IMR-90 (cell line): Measurements from ENCODE around the gene PDE11A. TPM values are rescaled to one million over a fixed set of nuclear protein-coding genes. Genes with fewer than 3 reads are reported as not detected.

ENCODE experiments used
- ATAC-seq: fragments of 200-7000 bp; cut with Tn5 transposase; 2 replicates; pipeline ENCODE4 v1.9.1; 2020; ENCODE audit warnings: low read depth, mild to moderate bottlenecking, moderate library complexity
- BruUV-seq: library from RNA; stranded (reverse); fragments of 400-500 nt; replicated peaks from 2 replicates; lab custom pipeline; 2021; lab: Mats Ljungman, UMichigan
- CTCF ChIA-PET: fragments of 300-600 bp; formaldehyde crosslinking; extraction: SDS; loops from one replicate; lab custom pipeline; 2021; ENCODE audit warnings: antibody characterized with exemption; lab: Yijun Ruan, JAX
- POLR2A ChIA-PET: fragments of 300-600 bp; sonication (Branson Sonifier 250); formaldehyde crosslinking; loops from one replicate; lab custom pipeline; 2022; ENCODE audit warnings: antibody characterized with exemption; ENCODE audit not compliant: unreplicated experiment; lab: Charles Lee
- DNase-seq: peaks from one replicate; pipeline ENCODE4 v3.0.0; 2013
- H2AFZ ChIP-seq: replicated peaks from 2 replicates; pipeline ENCODE3; 2013; ENCODE audit warnings: low read length, mild to moderate bottlenecking; ENCODE audit not compliant: poor library complexity
- H2AK5ac ChIP-seq: 2 replicates; pipeline ENCODE4 v1.6.1; 2013; ENCODE audit warnings: low read depth, low read length, inconsistent platforms
- H2AK9ac ChIP-seq: replicated peaks from 2 replicates; pipeline ENCODE3; 2013; ENCODE audit warnings: mild to moderate bottlenecking, low read depth, low read length, moderate library complexity; ENCODE audit not compliant: poor library complexity
- H2BK120ac ChIP-seq: 2 replicates; pipeline ENCODE4 v1.6.1; 2013; ENCODE audit warnings: low read depth, low read length, inconsistent platforms
- H2BK15ac ChIP-seq: 3 replicates; pipeline ENCODE4 v1.6.1; 2013; ENCODE audit warnings: low read depth, low read length, inconsistent platforms
- H2BK20ac ChIP-seq: 2 replicates; pipeline ENCODE4 v1.6.1; 2013; ENCODE audit warnings: low read depth, mild to moderate bottlenecking, inconsistent platforms, low read length, moderate library complexity
- H2BK5ac ChIP-seq: 2 replicates; pipeline ENCODE4 v1.6.1; 2013; ENCODE audit warnings: mild to moderate bottlenecking, low read depth, low read length, inconsistent platforms; ENCODE audit not compliant: poor library complexity, severe bottlenecking
- H3K14ac ChIP-seq: replicated peaks from 2 replicates; pipeline ENCODE4 v1.6.1; 2013; ENCODE audit warnings: low read depth, low read length, inconsistent platforms
- H3K18ac ChIP-seq: 2 replicates; pipeline ENCODE4 v1.6.1; 2013; ENCODE audit warnings: low read depth, low read length, control low read depth
- H3K23ac ChIP-seq: 2 replicates; pipeline ENCODE4 v1.6.1; 2013; ENCODE audit warnings: low read depth, low read length, inconsistent platforms
- H3K27ac ChIP-seq: 2 replicates; pipeline ENCODE4 v1.5.1; 2013; ENCODE audit warnings: mild to moderate bottlenecking, control low read depth, low read length; ENCODE audit not compliant: insufficient read depth
- H3K27me3 ChIP-seq: 2 replicates; pipeline ENCODE4 v1.6.1; 2013; ENCODE audit warnings: low read length; ENCODE audit not compliant: control insufficient read depth, insufficient read depth
- H3K36me3 ChIP-seq: 2 replicates; pipeline ENCODE4 v1.6.1; 2013; ENCODE audit warnings: low read length, mixed read lengths; ENCODE audit not compliant: control insufficient read depth, insufficient read depth
- H3K4ac ChIP-seq: 2 replicates; pipeline ENCODE4 v1.6.1; 2013; ENCODE audit warnings: low read depth, low read length, inconsistent platforms
- H3K4me1 ChIP-seq: 2 replicates; pipeline ENCODE4 v1.6.1; 2013; ENCODE audit warnings: low read length, mixed read lengths; ENCODE audit not compliant: control insufficient read depth, insufficient read depth
- H3K4me2 ChIP-seq: 2 replicates; pipeline ENCODE4 v1.6.1; 2013; ENCODE audit warnings: low read depth, mild to moderate bottlenecking, control low read depth, low read length, moderate library complexity
- H3K4me3 ChIP-seq: 2 replicates; pipeline ENCODE4 v1.5.1; 2013; ENCODE audit warnings: low read depth, mild to moderate bottlenecking, control low read depth, low read length, moderate library complexity; ENCODE audit not compliant: insufficient read depth
- H3K56ac ChIP-seq: 2 replicates; pipeline ENCODE4 v1.6.1; 2013; ENCODE audit warnings: low read length, inconsistent platforms; ENCODE audit not compliant: insufficient read depth; ENCODE audit errors: extremely low read depth
- H3K79me1 ChIP-seq, 2 experiments: 2 replicates each; pipeline ENCODE4 v1.6.1; 2013; ENCODE audit warnings: low read length in 2 of 2, inconsistent platforms in 1 of 2, low read depth in 1 of 2
- H3K9ac ChIP-seq: 2 replicates; pipeline ENCODE4 v1.6.1; 2013; ENCODE audit warnings: low read depth, low read length, control low read depth
- H3K9me1 ChIP-seq: 2 replicates; pipeline ENCODE4 v1.6.1; 2013; ENCODE audit warnings: low read length, inconsistent platforms; ENCODE audit not compliant: insufficient read depth
- H3K9me3 ChIP-seq: 2 replicates; pipeline ENCODE4 v1.6.1; 2013; ENCODE audit warnings: low read length; ENCODE audit not compliant: control insufficient read depth, insufficient read depth
- H4K20me1 ChIP-seq: 2 replicates; pipeline ENCODE4 v1.6.1; 2013; ENCODE audit warnings: low read length, inconsistent platforms; ENCODE audit not compliant: insufficient read depth
- H4K5ac ChIP-seq: 2 replicates; pipeline ENCODE4 v1.6.1; 2013; ENCODE audit warnings: mild to moderate bottlenecking, low read depth, low read length, control low read depth
- H4K8ac ChIP-seq, 2 experiments: 2 replicates each; pipeline ENCODE4 v1.6.1; 2013; ENCODE audit warnings: low read depth in 2 of 2, low read length in 2 of 2, control low read depth in 1 of 2, inconsistent platforms in 1 of 2
- H4K91ac ChIP-seq: 2 replicates; pipeline ENCODE4 v1.6.1; 2013; ENCODE audit warnings: low read depth, low read length, inconsistent platforms; ENCODE audit not compliant: insufficient read depth
- BHLHE40 ChIP-seq: fragments of 150-350 bp; IDR thresholded peaks from 2 replicates; pipeline ENCODE4 v1.6.1; 2016; ENCODE audit warnings: mild to moderate bottlenecking, low read depth, low read length
- WGBS, 2 experiments: methylation state at CpG; one replicate each; pipeline versions ENCODE4 v1.1.5 to v1.1.7; 2013; ENCODE audit warnings: missing lambda C conversion rate in 2 of 2; ENCODE audit not compliant: insufficient read length in 1 of 2; ENCODE audit errors: extremely low coverage in 2 of 2; 5-methylcytosine and 5-hydroxymethylcytosine counted together
- dilution Hi-C: fragments of 300-500 bp; cut with HindIII; formaldehyde crosslinking; loops from one replicate; pipeline ENCODE4 v1.14.3; 2018; ENCODE audit warnings: low sequenced_read_pairs; ENCODE audit not compliant: unreplicated experiment
- in situ Hi-C: fragments of 300-500 bp; cut with MboI; formaldehyde crosslinking; loops from 3 replicates; pipeline ENCODE4 v1.14.3; 2019; ENCODE audit warnings: low sequenced_read_pairs, inconsistent platforms, mixed read lengths
- intact Hi-C: fragments of 100-400 bp; cut with micrococcal nuclease; formaldehyde crosslinking; loops from 2 replicates; pipeline ENCODE4 v1.10.0; 2022
- polyA plus RNA-seq, 3 experiments: library from polyadenylated mRNA; depleted of rRNA; stranded (reverse); fragments of >200 nt; gene quantifications; 2 replicates each; pipeline ENCODE4 v1.2.3, GENCODE V29; 2012; ENCODE audit warnings: low replicate concordance in 1 of 3
- total RNA-seq: library from RNA; depleted of rRNA; stranded (reverse); fragments of >200 nt; gene quantifications from 2 replicates; pipeline ENCODE4 v1.2.3, GENCODE V29; 2012

PDE11A gene
- total and polyA plus RNA-seq, 2 of the 4 experiments (the other 2 are of a cell fraction), result 0.21 to 0.72 TPM

DNA sequence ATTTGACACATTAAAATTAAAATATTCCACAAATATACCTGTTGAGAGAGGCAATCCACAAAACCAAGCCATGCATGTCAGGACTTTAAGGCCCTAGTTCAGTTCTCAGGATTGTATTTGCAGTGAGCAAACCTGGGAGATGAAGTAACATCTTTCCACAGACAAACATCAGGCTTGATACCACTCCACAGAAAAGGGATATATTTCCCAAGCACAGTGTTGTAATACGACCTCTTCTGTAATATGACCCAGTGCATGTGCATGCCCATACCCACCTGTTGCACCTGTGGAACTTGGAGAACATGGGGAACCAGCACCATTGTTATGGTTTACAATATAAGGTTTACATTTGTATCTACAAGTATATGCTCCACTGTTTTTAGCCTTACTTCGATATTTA lies 184.0 kb downstream of the PDE11A start:
- no peak overlapping the region for H3K14ac ChIP-seq
- no peak for ATAC-seq
- H3K23ac ChIP-seq, result no peak overlapping the region
- ChIA-PET CTCF (no interaction called here), POLR2A (no interaction called here)
- H3K9me3 ChIP-seq, result no peaks in the 10 kb centered on the region
- H2BK15ac ChIP-seq, result no peak overlapping the region
- TF ChIP-seq BHLHE40, result no peak
- H3K4me2 ChIP-seq, result no peak overlapping the region
- no peak overlapping the region for H3K4me3 ChIP-seq
- intact Hi-C loops, result no loop called here
- DNase-seq, result no peak
- H3K9me1 ChIP-seq, result no peaks in the 10 kb centered on the region
- H4K5ac ChIP-seq, result no peak overlapping the region
- H3K79me1 ChIP-seq, result no peaks in the 10 kb centered on the region
- no TSS peak for BruUV-seq
- H2AK9ac ChIP-seq, result no peak overlapping the region
- H2AK5ac ChIP-seq, result no peak overlapping the region
- no peak overlapping the region for H4K8ac ChIP-seq
- H3K56ac ChIP-seq, result no peak overlapping the region
- H2BK5ac ChIP-seq, result no peak overlapping the region
- H3K9ac ChIP-seq, result no peak overlapping the region
- H3K27ac ChIP-seq, result no peak overlapping the region
- H4K20me1 ChIP-seq, result no peaks in the 10 kb centered on the region
- H2BK120ac ChIP-seq, result no peak overlapping the region
- H2AFZ ChIP-seq, result no peak overlapping the region
- no peak overlapping the region for H2BK20ac ChIP-seq
- H4K91ac ChIP-seq, result no peak overlapping the region
- WGBS, 2 experiments, result 100% methylated on average over 1 of the region's 2 CpGs; no CpG with 5 or more reads in 1 of the 2 experiments
- dilution Hi-C loops, result no loop called here
- no peaks in the 10 kb centered on the region for H3K4me1 ChIP-seq
- no peaks in the 10 kb centered on the region for H3K27me3 ChIP-seq
- in situ Hi-C loops, result no loop called here
- H3K4ac ChIP-seq, result no peak overlapping the region
- no peak overlapping the region for H3K18ac ChIP-seq
- no peaks in the 10 kb centered on the region for H3K36me3 ChIP-seq
